ENCODE results near the gene SGTB.
"Not testable (repeated sequence)": the region's sequence is repeated elsewhere in the genome, so short reads cannot be mapped to it uniquely, and the experiment has no call there.

Gene SGTB

DNA sequence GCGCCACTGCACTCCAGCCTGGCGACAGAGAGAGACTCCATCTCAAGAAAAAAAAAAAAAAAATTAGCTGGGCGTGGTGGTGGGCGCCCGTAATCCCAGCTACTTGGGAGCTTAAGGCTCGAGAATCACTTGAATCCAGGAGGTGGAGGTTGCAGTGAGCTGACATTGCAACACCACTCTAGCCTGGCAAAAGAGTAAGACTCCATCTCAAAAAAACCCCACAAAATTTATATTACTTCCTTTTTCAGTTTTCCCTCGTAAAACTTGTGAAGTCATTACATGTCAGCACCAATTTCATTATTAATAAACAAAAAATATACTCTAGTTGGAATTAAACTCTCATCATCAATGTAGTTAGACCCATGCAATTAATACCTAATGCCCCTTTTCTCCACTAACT is 53.2 kb downstream of the SGTB start:
- no peak for DNase-seq (ENCODE audit: low spot score)

DNA sequence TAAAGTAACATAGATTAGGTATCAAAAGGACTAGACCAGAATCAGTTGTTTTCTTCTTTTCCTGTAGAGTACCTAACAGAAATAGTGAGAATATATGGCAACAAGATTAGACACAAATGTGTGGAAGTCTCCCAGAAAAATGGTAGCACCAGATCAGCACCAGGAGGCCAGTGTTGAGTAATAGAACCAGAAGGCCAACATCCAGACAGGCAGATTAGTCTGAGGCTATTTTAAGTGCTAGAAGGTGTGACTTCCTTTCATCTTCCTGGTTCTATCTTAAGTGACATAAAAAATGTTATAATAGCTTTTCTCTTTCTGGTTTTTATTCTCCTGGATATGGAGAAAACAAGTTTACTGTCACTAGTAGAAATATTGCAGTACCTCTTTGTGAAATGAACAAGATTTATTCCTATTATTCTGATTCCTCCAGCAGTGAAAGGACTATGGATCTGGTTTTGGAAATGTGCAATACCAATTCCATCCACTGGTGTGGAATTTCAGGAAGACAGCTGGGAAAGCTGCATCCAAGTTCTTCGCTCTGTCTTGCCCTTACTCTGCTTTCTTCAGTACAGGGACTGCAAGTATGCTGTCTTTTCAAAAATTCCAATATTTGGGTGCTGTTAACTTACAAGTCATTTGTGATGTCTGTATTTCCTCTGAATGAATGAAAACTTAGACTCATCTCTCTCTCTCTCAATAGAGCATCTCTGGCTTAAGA is 57.9 kb downstream of the SGTB start:
- peak; percentile 49 for DNase-seq (ENCODE audit: low spot score)

DNA sequence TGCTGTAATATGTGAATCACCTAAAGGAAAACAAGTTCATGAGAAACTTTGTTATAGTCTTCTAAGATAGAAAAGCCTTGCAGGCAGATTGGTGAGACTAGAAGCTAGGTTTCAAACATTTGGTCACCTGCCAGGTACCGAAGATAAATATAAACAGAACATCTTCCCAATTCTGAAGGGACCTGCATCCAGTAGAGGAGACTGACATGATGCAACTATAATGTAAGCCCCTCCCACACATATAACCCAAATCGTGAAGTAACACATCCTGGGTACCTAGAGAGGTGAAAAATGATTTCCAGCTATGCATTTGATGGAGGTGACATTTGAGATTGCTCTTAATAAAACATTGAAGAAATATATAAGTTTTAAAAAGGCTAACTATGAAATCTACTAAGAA is 67.2 kb downstream of the SGTB start:
- DNase-seq (ENCODE audit: low spot score), result no peak

GRCh38 chr5:65651144-65651543 is 70.8 kb downstream of the SGTB start:
- no peak for DNase-seq (ENCODE audit: low spot score)

- no peak for DNase-seq (ENCODE audit: low spot score)
These were observed 74.0 kb downstream of the SGTB start for GRCh38 chr5:65647941-65648340.

- DNase-seq (ENCODE audit: low spot score), result no peak
These were observed 75.0 kb downstream of the SGTB start for GRCh38 chr5:65646938-65647337.

GRCh38 chr5:65640240-65640639 is 81.7 kb downstream of the SGTB start:
- DNase-seq (ENCODE audit: low spot score), result no peak

DNA sequence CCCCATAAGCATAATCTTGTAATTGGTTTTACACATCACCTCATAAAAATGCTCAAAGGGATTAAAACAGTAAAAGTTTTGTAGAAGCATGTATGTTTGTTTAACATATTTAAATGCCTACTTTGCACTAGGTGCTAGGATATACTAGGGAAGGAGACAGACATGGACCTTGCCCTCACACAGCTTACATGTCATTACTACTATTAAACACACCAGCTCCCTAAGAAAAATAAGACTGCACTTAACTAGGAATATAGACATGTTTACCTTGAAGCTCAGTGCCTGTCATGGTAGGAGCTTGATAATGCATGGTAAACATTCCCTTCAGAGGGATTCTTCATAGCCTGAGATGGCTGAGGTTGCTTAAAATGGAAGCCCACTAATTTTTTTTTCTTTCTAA is 90.9 kb downstream of the SGTB start:
- DNase-seq (ENCODE audit: low spot score), result no peak

DNA sequence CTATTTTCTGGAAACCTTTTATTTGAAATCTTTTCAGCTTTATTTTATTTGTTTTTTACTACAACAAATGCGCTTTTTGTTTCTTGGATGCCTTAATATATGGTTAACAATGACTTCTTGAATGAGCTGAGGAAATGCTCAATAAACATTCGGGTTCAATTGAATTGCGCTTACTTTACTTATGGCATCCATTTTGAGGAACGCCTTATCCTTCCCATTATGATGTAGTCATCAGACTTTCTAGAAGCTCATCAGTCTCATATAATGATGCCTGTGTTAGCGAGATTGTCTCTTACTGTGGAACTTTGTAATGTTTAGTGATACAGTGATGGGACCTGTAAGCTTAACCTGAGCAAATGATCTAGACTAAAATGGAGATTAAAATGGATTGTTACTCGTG is 96.2 kb downstream of the SGTB start:
- peak; percentile 67 for DNase-seq (ENCODE audit: low spot score)

DNA sequence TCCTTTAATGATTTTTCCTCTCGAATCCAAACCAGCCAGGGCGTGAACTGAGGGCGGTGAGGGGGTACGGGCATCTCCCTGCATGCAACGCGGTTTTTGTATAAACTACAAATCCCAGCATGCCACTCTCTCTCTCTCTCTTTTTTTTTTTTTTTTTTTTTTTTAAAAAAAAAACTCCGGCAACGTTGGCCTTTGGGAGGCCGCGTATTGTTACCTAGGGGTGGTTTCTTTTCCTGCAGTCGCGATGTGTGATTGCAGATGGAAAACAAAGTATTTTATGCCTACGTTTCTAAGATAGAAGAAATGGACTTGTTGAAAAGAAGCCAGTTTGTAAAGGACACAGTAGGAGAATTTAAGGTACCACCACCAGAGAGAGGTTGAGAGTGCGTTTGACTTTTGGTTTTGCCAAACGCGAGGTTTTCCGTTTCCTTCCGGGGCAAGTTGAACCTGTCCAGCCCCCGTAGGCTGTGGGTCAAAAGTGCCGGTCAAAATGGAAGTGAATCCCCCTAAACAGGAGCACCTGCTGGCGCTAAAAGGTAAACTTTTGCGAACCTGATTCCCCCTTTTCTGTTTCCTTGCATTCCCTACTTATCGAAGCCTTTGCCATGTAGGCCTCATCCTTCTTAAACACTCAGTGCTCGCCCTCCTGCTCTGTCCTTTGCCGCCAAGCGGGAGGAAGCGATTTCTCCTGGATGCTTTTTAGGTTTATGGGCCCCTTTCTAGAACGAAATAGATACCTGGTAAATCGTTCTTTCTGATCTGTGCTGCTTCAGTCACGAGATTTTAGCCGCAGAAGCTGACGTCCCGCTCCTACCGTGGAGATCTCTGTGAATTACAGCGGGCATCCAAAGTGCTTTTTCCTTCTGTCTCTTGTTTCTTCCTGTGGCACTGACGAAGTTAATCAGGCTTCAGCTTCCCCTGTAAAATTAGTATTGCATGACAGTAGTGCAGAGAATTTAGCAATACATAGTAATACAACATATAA is 97.0 kb downstream of the SGTB start, which contains the start of the genes SHLD3 and TRAPPC13:
Gene SHLD3 (plus strand): TSS at position 457 of the 985 bp plus-strand sequence. CDS start 4,561 bp downstream, outside the sequence.
Gene TRAPPC13 (plus strand): TSS at position 457 of the 985 bp plus-strand sequence. CDS start 34 bp downstream, at position 491.
- DNase-seq (ENCODE audit: low spot score), result peak; percentile 91

GRCh38 chr5:65624025-65624570 is 97.8 kb downstream of the SGTB start, which contains the start of gene TRIM23:
Gene TRIM23 (minus strand): TSS chr5:65624333. CDS start chr5:65624274, 59 bp downstream.
- peak; percentile 94 for DNase-seq (ENCODE audit: low spot score)

GRCh38 chr5:65623482-65623881 is 98.4 kb downstream of the SGTB start:
- DNase-seq (ENCODE audit: low spot score), result peak; percentile 29

- not testable (repeated sequence) for DNase-seq (ENCODE audit: low spot score)
These were observed 99.9 kb downstream of the SGTB start for GRCh38 chr5:65621961-65622360.

- DNase-seq (ENCODE audit: low spot score), result no peak
These were observed 101.9 kb downstream of the SGTB start for GRCh38 chr5:65620021-65620420.
